ENCODE measurements around the gene IGFLR1. TPM values are rescaled to one million over a fixed set of nuclear protein-coding genes. Genes with fewer than 3 reads are reported as not detected.

IGFLR1 gene
- total RNA-seq, 4 donors from 2014 or later = 1.4 to 11.3 (median 5.1) TPM

- WGBS, 2 donors = 86 to 87% methylated on average over 19 of the region's 19 CpGs
- DNase-seq (ENCODE audit: low spot score in 2 of 2) = no peak
- intact Hi-C loops (cut with DNase I; ENCODE audit: low total_unique reads) = no loop called here
- no peak for TF ChIP-seq POLR2A (IDR thresholded peaks at IDR 0.05)
- TF ChIP-seq CTCF (IDR thresholded peaks at IDR 0.05) = no peak
- H3K4me3 ChIP-seq (ENCODE audit: low read depth, poor library complexity, severe bottlenecking) = no peak overlapping the region
These were observed 1.6 kb upstream of the IGFLR1 start for GRCh38 chr19:35743640-35744429.

GRCh38 chr19:35741203-35741515 is 1.1 kb downstream of the IGFLR1 start:
- intact Hi-C loops (cut with DNase I; ENCODE audit: low total_unique reads) = no loop called here
- no peak overlapping the region for H3K4me3 ChIP-seq (ENCODE audit: low read depth, poor library complexity, severe bottlenecking)
- WGBS, 2 donors = 1 to 14% methylated on average over 11 to 12 of the region's 12 CpGs
- TF ChIP-seq CTCF (IDR thresholded peaks at IDR 0.05) (no peak), POLR2A (IDR thresholded peaks at IDR 0.05) (no peak)
- no peak for DNase-seq (ENCODE audit: low spot score in 2 of 2)

- WGBS, 2 donors = 0 to 1% methylated on average over 43 to 58 of the region's 63 CpGs
- H3K4me3 ChIP-seq (ENCODE audit: low read depth, poor library complexity, severe bottlenecking) = peak overlapping the region; percentile 35
- intact Hi-C loops (cut with DNase I; ENCODE audit: low total_unique reads) = no loop called here
- DNase-seq (ENCODE audit: low spot score in 2 of 2) = peak; percentile 97 to 100
- TF ChIP-seq POLR2A (IDR thresholded peaks at IDR 0.05) (no peak), CTCF (IDR thresholded peaks at IDR 0.05) (peak in 1 of 3 donors; percentile 30)
These were observed 1.6 kb downstream of the IGFLR1 start for GRCh38 chr19:35740423-35741202.

- TF ChIP-seq POLR2A (IDR thresholded peaks at IDR 0.05) (no peak), CTCF (IDR thresholded peaks at IDR 0.05) (no peak)
These were observed 2.2 kb downstream of the IGFLR1 start for GRCh38 chr19:35740108-35740422.

GRCh38 chr19:35739275-35740107 is 2.8 kb downstream of the IGFLR1 start:
- TF ChIP-seq CTCF (IDR thresholded peaks at IDR 0.05) = no peak
- 70 to 74% methylated on average over 25 to 29 of the region's 29 CpGs for WGBS, 2 donors
- no peak overlapping the region for H3K4me3 ChIP-seq (ENCODE audit: low read depth, poor library complexity, severe bottlenecking)
- intact Hi-C loops (cut with DNase I; ENCODE audit: low total_unique reads) = no loop called here
- no peak for DNase-seq (ENCODE audit: low spot score in 2 of 2)

More at GRCh38 chr19:35740108-35740422, 2.2 kb downstream of the IGFLR1 start:
- WGBS, 2 donors = 4 to 9% methylated on average over 10 to 14 of the region's 16 CpGs
- DNase-seq (ENCODE audit: low spot score in 2 of 2) = no peak
- intact Hi-C loops (cut with DNase I; ENCODE audit: low total_unique reads) = no loop called here
- H3K4me3 ChIP-seq (ENCODE audit: low read depth, poor library complexity, severe bottlenecking) = peak overlapping the region; percentile 28
